HCT116 (cell line): ENCODE data around the gene ELOVL3. TPM values are rescaled to one million over a fixed set of nuclear protein-coding genes. Genes with fewer than 3 reads are reported as not detected.

Source experiments
- ATAC-seq: fragments of 200-7000 bp; cut with Tn5 transposase; 2 replicates; pipeline ENCODE4 v1.9.1; 2020; ENCODE audit warnings: mild to moderate bottlenecking, moderate library complexity
- BruUV-seq: library from RNA; stranded (reverse); fragments of 400-500 nt; replicated peaks from 2 replicates; lab custom pipeline; 2021; lab: Mats Ljungman, UMichigan
- CTCF ChIA-PET: fragments of 300-600 bp; sonication (Branson Sonifier 250); formaldehyde crosslinking; loops from one replicate; lab custom pipeline; 2021; ENCODE audit warnings: antibody characterized with exemption; lab: Charles Lee
- POLR2A ChIA-PET: fragments of 300-600, 350-600 bp; sonication (Branson Sonifier 250); formaldehyde crosslinking; loops from one replicate; lab custom pipeline; 2021; ENCODE audit warnings: antibody characterized with exemption; lab: Charles Lee
- RAD21 ChIA-PET, 2 experiments: fragments of 300-600 bp; sonication (Branson Sonifier 250); formaldehyde crosslinking; loops; one replicate each; lab custom pipeline; 2023; ENCODE audit warnings: low total read pairs in 2 of 2; ENCODE audit not compliant: uncharacterized antibody in 2 of 2, unreplicated experiment in 2 of 2, low non-redundant PET in 1 of 2; lab: Charles Lee
- DNase-seq: peaks from one replicate; pipeline ENCODE4 v3.0.0-alpha.2; 2010; ENCODE audit warnings: low read depth, low spot score
- H2AFZ ChIP-seq: fragments of 200-600 bp; shearing (Covaris generic), sonication (generic); 2 replicates; pipeline ENCODE4 v1.6.1; 2017; ENCODE audit warnings: low read depth, mixed run types, mixed read lengths, antibody characterized with exemption, low read length; ENCODE audit not compliant: poor library complexity, severe bottlenecking
- H3K27ac ChIP-seq: 2 replicates; pipeline ENCODE4 v1.5.1; 2012; ENCODE audit warnings: low read depth, low read length
- H3K27me3 ChIP-seq: fragments of 200-600 bp; sonication (generic); 2 replicates; pipeline ENCODE4 v1.6.1; 2016; ENCODE audit warnings: mixed run types, low read length, mixed read lengths; ENCODE audit not compliant: insufficient read depth
- H3K36me3 ChIP-seq, 2 experiments: fragments of 200-500 bp in 1 of 2; fragments of 200-600 bp in 1 of 2; sonication (Bioruptor generic) in 1 of 2; sonication (generic) in 1 of 2; 2 replicates each; pipeline versions ENCODE4 v1.5.1 to v1.6.1; 2014 to 2016; ENCODE audit warnings: low read length in 2 of 2, inconsistent platforms in 1 of 2, mixed read lengths in 1 of 2, mixed run types in 1 of 2; ENCODE audit not compliant: insufficient read depth in 2 of 2, control insufficient read depth in 1 of 2
- H3K4me1 ChIP-seq, 2 experiments: fragments of 200-600 bp in 1 of 2; sonication (generic) in 1 of 2; 2 replicates each; pipeline versions ENCODE4 v1.5.1 to v1.6.1; 2012 to 2017; ENCODE audit warnings: low read length in 2 of 2, inconsistent platforms in 1 of 2, mild to moderate bottlenecking in 1 of 2, mixed read lengths in 1 of 2, mixed run types in 1 of 2, moderate library complexity in 1 of 2; ENCODE audit not compliant: insufficient read depth in 2 of 2, control insufficient read depth in 1 of 2
- H3K4me2 ChIP-seq: fragments of 200-600 bp; sonication (generic); 2 replicates; pipeline ENCODE4 v1.6.1; 2017; ENCODE audit warnings: mixed run types, low read length, mixed read lengths
- H3K4me3 ChIP-seq, 2 experiments: fragments of 200-600 bp in 1 of 2; sonication (generic) in 1 of 2; replicated peaks in 1 of 2; 2 replicates each; pipeline ENCODE4 v1.5.1; 2011 to 2016; ENCODE audit warnings: low read length in 2 of 2, control low read depth in 1 of 2, low read depth in 1 of 2, mild to moderate bottlenecking in 1 of 2, mixed read lengths in 1 of 2, mixed run types in 1 of 2
- H3K79me2 ChIP-seq: fragments of 200-600 bp; sonication (generic); 2 replicates; pipeline ENCODE4 v1.6.1; 2017; ENCODE audit warnings: mild to moderate bottlenecking, mixed run types, low read length, moderate library complexity, mixed read lengths; ENCODE audit not compliant: insufficient read depth
- H3K9ac ChIP-seq: fragments of 200-600 bp; sonication (generic); 2 replicates; pipeline ENCODE4 v1.6.1; 2016; ENCODE audit warnings: low read length, mixed read lengths
- H3K9me2 ChIP-seq: fragments of 200-600 bp; sonication (generic), shearing (Covaris generic); 2 replicates; pipeline ENCODE4 v1.6.1; 2017; ENCODE audit warnings: mixed run types, mild to moderate bottlenecking, moderate library complexity; ENCODE audit not compliant: insufficient read depth
- H3K9me3 ChIP-seq, 2 experiments: fragments of 200-500 bp in 1 of 2; fragments of 200-600 bp in 1 of 2; sonication (Bioruptor generic) in 1 of 2; sonication (generic) in 1 of 2; 2 replicates each; pipeline ENCODE4 v1.6.1; 2014 to 2017; ENCODE audit warnings: low read length in 2 of 2, mixed read lengths in 2 of 2, inconsistent platforms in 1 of 2, low read depth in 1 of 2, mild to moderate bottlenecking in 1 of 2, mixed run types in 1 of 2, moderate library complexity in 1 of 2; ENCODE audit not compliant: control insufficient read depth in 1 of 2, insufficient read depth in 1 of 2
- H4K20me1 ChIP-seq: fragments of 200-600 bp; sonication (generic), shearing (Covaris generic); 2 replicates; pipeline ENCODE4 v1.6.1; 2017; ENCODE audit warnings: mixed run types, mild to moderate bottlenecking, moderate library complexity; ENCODE audit not compliant: insufficient read depth
- ELF1 ChIP-seq: IDR thresholded peaks from 2 replicates; pipeline ENCODE4 v1.6.1; 2012; ENCODE audit warnings: low read depth, borderline replicate concordance
- MAX ChIP-seq: IDR thresholded peaks from 2 replicates; pipeline ENCODE4 v1.6.1; 2012
- POLR2A ChIP-seq: IDR thresholded peaks from 2 replicates; pipeline ENCODE4 v1.7.0; 2011; ENCODE audit warnings: borderline replicate concordance; ENCODE audit not compliant: insufficient read depth, insufficient read length; ENCODE audit errors: extremely low read depth
- YY1 ChIP-seq: IDR thresholded peaks from 2 replicates; pipeline ENCODE4 v1.6.1; 2011; ENCODE audit warnings: low read length, low read depth, moderate library complexity, mild to moderate bottlenecking; ENCODE audit not compliant: insufficient replicate concordance; ENCODE audit errors: extremely low read depth
- intact Hi-C: fragments of 100-400 bp; cut with micrococcal nuclease; formaldehyde crosslinking; loops from 2 replicates; pipeline ENCODE4 v1.10.0; 2022
- total RNA-seq: library from RNA; stranded (reverse); gene quantifications from one replicate; pipeline ENCODE4 v1.2.1, GENCODE V29; 2021; ENCODE audit not compliant: unreplicated experiment

ELOVL3 gene
- total RNA-seq, 1 experiment from 2014 or later, result 5.5 TPM

- Histone ChIP-seq H3K27ac (no peak overlapping the region), H3K27me3 (no peaks in the 10 kb centered on the region), H3K9me3 (no peaks in the 10 kb centered on the region), H3K4me3 (no peak overlapping the region), H3K9me2 (no peaks in the 10 kb centered on the region), H3K4me2 (no peak overlapping the region), H3K79me2 (no peaks in the 10 kb centered on the region; the same call in 1 of the 2 replicates), H3K36me3 (no peaks in the 10 kb centered on the region), H3K4me1 (peaks cover 8 to 30% of the 10 kb centered on the region in 2 experiments), H4K20me1 (no peaks in the 10 kb centered on the region), H3K9ac (no peak overlapping the region), H2AFZ (no peak overlapping the region)
- ATAC-seq (no peak), DNase-seq (no peak)
- POLR2A ChIA-PET, result interaction anchor here (1.5 kb wide), 1 partner anchor 9 kb away, joined by 4 read pairs; the partner anchor contains the start of gene GBF1
- RAD21 ChIA-PET, result no interaction called here
- CTCF ChIA-PET, result interaction anchor here (1.2 to 12.6 kb wide), 2 partner anchors 117 to 158 kb away, joined by 3 to 625 read pairs; no protein-coding TSS in a partner anchor
- no TSS peak for BruUV-seq
- TF ChIP-seq MAX, result no peak
- TF ChIP-seq YY1, result no peak
- no peak for TF ChIP-seq ELF1
- intact Hi-C loops, result no loop called here
Measured at GRCh38 chr10:102236006-102236405, 9.9 kb downstream of the ELOVL3 start.

GRCh38 chr10:102237711-102238252, 11.7 kb downstream of the ELOVL3 start:
- H3K9me2 ChIP-seq, result no peaks in the 10 kb centered on the region
- ChIA-PET POLR2A (no interaction called here), CTCF (no interaction called here), RAD21 (no interaction called here)
- H3K4me2 ChIP-seq, result no peak overlapping the region
- BruUV-seq, result no TSS peak
- H3K36me3 ChIP-seq, result no peaks in the 10 kb centered on the region
- no peaks in the 10 kb centered on the region for H3K27me3 ChIP-seq
- DNase-seq (no peak), ATAC-seq (no peak)
- no peak overlapping the region for H3K4me3 ChIP-seq
- TF ChIP-seq ELF1 (no peak), POLR2A (no peak)
- H4K20me1 ChIP-seq, result no peaks in the 10 kb centered on the region
- no peaks in the 10 kb centered on the region for H3K9me3 ChIP-seq
- no peak overlapping the region for H2AFZ ChIP-seq
- intact Hi-C loops, result no loop called here
- H3K27ac ChIP-seq, result no peak overlapping the region
- no peaks in the 10 kb centered on the region for H3K79me2 ChIP-seq
- H3K9ac ChIP-seq, result no peak overlapping the region
- H3K4me1 ChIP-seq, result peaks cover 5 to 33% of the 10 kb centered on the region in 2 experiments; a peak in 3 of 4 replicates
